ENCODE measurements around the gene CRKL. TPM values are rescaled to one million over a fixed set of nuclear protein-coding genes. Genes with fewer than 3 reads are reported as not detected.

The CRKL gene
- polyA plus RNA-seq, 1 of the 3 experiments (the other 2 are of a cell fraction), result 9.6 TPM

DNA sequence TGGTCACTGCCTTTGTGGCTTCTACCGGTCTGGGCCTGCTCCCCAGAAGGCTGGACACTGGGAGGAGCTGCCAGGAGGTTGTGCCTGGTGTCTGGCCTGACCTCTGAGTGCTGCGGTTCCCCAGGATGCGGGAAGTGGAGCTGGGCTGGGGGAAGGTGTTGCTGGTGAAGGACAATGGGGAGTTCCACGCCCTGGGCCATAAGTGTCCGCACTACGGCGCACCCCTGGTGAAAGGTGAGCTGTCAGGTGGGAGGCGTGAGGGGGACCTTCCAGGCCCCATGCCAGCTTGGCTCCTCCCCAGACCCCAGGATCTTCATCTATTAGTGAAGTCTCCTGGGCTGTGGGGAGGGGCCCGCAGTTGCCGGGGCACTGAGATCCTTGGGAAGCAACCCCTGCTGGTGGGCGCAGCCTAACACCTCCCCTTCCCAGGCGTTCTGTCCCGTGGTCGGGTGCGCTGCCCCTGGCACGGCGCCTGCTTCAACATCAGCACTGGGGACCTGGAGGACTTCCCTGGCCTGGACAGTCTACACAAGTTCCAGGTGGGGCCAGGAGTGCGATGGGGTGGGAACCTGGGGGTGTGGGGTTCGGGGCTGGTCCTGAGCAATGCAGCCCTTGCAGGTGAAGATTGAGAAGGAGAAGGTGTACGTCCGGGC lies 56.6 kb downstream of the CRKL start:
- Histone ChIP-seq H4K20me1 (ENCODE audit: insufficient read depth) (no peaks in the 10 kb centered on the region), H3K9ac (no peak overlapping the region), H3K36me3 (replicated peaks in 1 of 2; ENCODE audit: control insufficient read depth in 1 of 2, insufficient read depth in 2 of 2, low read length in 1 of 2) (no peaks in the 10 kb centered on the region), H3K79me2 (ENCODE audit: insufficient read depth) (no peaks in the 10 kb centered on the region), H3K4me3 (ENCODE audit: low read depth in 2 of 2, low read length in 1 of 2) (no peak overlapping the region), H3K9me3 (no peaks in the 10 kb centered on the region), H3K27ac (ENCODE audit: low read depth in 2 of 2, low read length in 1 of 2) (no peak overlapping the region), H3F3A (replicated peaks; ENCODE audit: insufficient read depth) (no peaks in the 10 kb centered on the region), H3K4me2 (no peak overlapping the region), H3K9me2 (no peaks in the 10 kb centered on the region), H3K4me1 (ENCODE audit: control insufficient read depth in 1 of 2, insufficient read depth in 2 of 2, low read depth in 1 of 2, low read length in 1 of 2) (peaks cover 0 to 7% of the 10 kb centered on the region in 2 experiments; a peak in 1 of 4 replicates), H2AFZ (ENCODE audit: low read depth) (no peak overlapping the region), H3K27me3 (ENCODE audit: insufficient read depth) (no peaks in the 10 kb centered on the region)
- no peak for TF ChIP-seq MXI1 (IDR thresholded peaks at IDR 0.05; ENCODE audit: low read depth, low read length)
- TF ChIP-seq FOSL2 (IDR thresholded peaks at IDR 0.05; ENCODE audit: borderline replicate concordance, low read depth), result no peak
- TF ChIP-seq, protein P1, sequence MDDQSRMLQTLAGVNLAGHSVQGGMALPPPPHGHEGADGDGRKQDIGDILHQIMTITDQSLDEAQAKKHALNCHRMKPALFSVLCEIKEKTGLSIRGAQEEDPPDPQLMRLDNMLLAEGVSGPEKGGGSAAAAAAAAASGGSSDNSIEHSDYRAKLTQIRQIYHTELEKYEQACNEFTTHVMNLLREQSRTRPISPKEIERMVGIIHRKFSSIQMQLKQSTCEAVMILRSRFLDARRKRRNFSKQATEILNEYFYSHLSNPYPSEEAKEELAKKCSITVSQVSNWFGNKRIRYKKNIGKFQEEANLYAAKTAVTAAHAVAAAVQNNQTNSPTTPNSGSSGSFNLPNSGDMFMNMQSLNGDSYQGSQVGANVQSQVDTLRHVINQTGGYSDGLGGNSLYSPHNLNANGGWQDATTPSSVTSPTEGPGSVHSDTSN (IDR thresholded peaks at IDR 0.05), result no peak
- TF ChIP-seq, protein P2, sequence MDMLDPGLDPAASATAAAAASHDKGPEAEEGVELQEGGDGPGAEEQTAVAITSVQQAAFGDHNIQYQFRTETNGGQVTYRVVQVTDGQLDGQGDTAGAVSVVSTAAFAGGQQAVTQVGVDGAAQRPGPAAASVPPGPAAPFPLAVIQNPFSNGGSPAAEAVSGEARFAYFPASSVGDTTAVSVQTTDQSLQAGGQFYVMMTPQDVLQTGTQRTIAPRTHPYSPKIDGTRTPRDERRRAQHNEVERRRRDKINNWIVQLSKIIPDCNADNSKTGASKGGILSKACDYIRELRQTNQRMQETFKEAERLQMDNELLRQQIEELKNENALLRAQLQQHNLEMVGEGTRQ (IDR thresholded peaks at IDR 0.05; ENCODE audit: borderline replicate concordance, low read depth, low read length), result no peak
- TF ChIP-seq SIN3A (IDR thresholded peaks at IDR 0.05; ENCODE audit: borderline replicate concordance, low read depth, low read length), result no peak
- TF ChIP-seq ELF1 (IDR thresholded peaks at IDR 0.05), result no peak
- TF ChIP-seq NRF1 (IDR thresholded peaks at IDR 0.05; ENCODE audit: low read depth, low read length), result no peak
- TF ChIP-seq RXRA (IDR thresholded peaks at IDR 0.05; ENCODE audit: borderline replicate concordance, low read depth), result no peak
- TF ChIP-seq GABPA (IDR thresholded peaks at IDR 0.05; ENCODE audit: low read depth), result no peak
- TF ChIP-seq, protein P3, sequence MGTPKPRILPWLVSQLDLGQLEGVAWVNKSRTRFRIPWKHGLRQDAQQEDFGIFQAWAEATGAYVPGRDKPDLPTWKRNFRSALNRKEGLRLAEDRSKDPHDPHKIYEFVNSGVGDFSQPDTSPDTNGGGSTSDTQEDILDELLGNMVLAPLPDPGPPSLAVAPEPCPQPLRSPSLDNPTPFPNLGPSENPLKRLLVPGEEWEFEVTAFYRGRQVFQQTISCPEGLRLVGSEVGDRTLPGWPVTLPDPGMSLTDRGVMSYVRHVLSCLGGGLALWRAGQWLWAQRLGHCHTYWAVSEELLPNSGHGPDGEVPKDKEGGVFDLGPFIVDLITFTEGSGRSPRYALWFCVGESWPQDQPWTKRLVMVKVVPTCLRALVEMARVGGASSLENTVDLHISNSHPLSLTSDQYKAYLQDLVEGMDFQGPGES (IDR thresholded peaks at IDR 0.05; ENCODE audit: low read depth, low read length), result no peak
- TF ChIP-seq RAD21 (IDR thresholded peaks at IDR 0.05; ENCODE audit: low read length), result no peak
- TF ChIP-seq CHD2 (IDR thresholded peaks at IDR 0.05; ENCODE audit: low read length, partially characterized antibody), result no peak
- TF ChIP-seq POLR2AphosphoS5 (IDR thresholded peaks at IDR 0.05; ENCODE audit: low read depth, low read length), result no peak
- no peak for TF ChIP-seq NFIC (IDR thresholded peaks at IDR 0.05; ENCODE audit: borderline replicate concordance)
- no peak for TF ChIP-seq JUND (IDR thresholded peaks at IDR 0.05)
- no peak for TF ChIP-seq GATA2 (CRISPR knock-in tag; IDR thresholded peaks at IDR 0.05)
- no peak for TF ChIP-seq RFX5 (IDR thresholded peaks at IDR 0.05; ENCODE audit: low read length)
- TF ChIP-seq, protein P4, sequence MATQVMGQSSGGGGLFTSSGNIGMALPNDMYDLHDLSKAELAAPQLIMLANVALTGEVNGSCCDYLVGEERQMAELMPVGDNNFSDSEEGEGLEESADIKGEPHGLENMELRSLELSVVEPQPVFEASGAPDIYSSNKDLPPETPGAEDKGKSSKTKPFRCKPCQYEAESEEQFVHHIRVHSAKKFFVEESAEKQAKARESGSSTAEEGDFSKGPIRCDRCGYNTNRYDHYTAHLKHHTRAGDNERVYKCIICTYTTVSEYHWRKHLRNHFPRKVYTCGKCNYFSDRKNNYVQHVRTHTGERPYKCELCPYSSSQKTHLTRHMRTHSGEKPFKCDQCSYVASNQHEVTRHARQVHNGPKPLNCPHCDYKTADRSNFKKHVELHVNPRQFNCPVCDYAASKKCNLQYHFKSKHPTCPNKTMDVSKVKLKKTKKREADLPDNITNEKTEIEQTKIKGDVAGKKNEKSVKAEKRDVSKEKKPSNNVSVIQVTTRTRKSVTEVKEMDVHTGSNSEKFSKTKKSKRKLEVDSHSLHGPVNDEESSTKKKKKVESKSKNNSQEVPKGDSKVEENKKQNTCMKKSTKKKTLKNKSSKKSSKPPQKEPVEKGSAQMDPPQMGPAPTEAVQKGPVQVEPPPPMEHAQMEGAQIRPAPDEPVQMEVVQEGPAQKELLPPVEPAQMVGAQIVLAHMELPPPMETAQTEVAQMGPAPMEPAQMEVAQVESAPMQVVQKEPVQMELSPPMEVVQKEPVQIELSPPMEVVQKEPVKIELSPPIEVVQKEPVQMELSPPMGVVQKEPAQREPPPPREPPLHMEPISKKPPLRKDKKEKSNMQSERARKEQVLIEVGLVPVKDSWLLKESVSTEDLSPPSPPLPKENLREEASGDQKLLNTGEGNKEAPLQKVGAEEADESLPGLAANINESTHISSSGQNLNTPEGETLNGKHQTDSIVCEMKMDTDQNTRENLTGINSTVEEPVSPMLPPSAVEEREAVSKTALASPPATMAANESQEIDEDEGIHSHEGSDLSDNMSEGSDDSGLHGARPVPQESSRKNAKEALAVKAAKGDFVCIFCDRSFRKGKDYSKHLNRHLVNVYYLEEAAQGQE (IDR thresholded peaks at IDR 0.05; ENCODE audit: low read depth, low read length), result no peak
- POLR2A ChIA-PET, result interaction anchor here (1.6 kb wide), 1 partner anchor 9 kb away, joined by 6 read pairs; the partner anchor contains the start of gene LZTR1
- WGBS (ENCODE audit: low lambda C conversion rate), result 33% methylated on average over 1 of the region's 21 CpGs
- CTCF ChIA-PET, result interaction anchor here (0.6 to 7.4 kb wide), 4 partner anchors 8 to 88 kb away, joined by 3 to 44 read pairs (median 4); no protein-coding TSS in a partner anchor
- DNase-seq, result no peak
